AG10803 (cell line): ENCODE data around the gene RHEB.

Source experiments
- DNase-seq: peaks from one replicate; pipeline ENCODE4 v3.0.0; 2010; ENCODE audit warnings: low read depth
- H3K4me3 ChIP-seq: 2 replicates; pipeline ENCODE4 v1.5.1; 2011; ENCODE audit warnings: mild to moderate bottlenecking, low read length, control low read depth
- CTCF ChIP-seq: conservative IDR thresholded peaks from 2 replicates; pipeline ENCODE4 v1.5.1; 2011; ENCODE audit warnings: mild to moderate bottlenecking, low read length, control low read depth, inconsistent platforms

The RHEB gene

GRCh38 chr7:151482883-151483710 lies 36.6 kb downstream of the RHEB start:
- DNase-seq, result no peak
- no peak overlapping the region for H3K4me3 ChIP-seq
- no peak for TF ChIP-seq CTCF

DNA sequence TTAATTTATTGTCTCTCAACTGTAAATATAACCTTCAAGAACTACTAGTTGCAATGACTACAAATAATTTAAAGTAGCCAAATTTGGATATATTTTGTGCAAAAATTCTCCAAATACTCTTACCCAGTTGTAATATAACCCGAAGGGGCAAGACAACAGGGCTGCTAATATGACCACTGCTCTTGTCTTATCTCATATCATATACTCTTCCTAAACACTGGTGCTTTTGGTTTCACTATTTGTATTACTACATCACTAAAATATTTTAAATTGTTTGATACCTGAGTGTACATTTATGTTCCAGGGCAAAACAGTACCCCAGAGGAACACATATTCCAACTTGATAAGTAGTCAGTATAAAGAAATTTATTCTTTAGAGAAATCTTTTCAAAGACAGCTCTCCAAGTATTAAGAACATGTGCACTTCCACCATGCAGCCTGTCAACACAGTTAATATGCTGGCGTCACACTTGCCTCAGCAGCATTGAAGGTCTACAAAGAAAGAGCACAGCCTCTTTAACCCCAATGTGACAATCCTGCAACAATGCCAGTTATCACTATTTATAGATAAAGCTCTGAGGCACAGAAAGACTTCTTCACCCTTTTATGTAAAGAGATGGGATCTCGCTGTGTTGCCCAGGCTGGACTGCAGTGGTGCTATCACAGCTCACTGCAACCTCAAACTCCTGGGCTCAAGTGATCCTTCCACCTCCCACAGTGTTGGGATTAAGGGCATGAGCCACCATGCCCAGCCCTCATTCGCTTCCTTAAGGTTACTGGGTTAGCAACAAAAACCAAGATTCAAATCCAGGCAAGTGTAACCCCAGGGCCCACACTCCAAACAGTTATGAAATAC lies 37.8 kb downstream of the RHEB start:
- H3K4me3 ChIP-seq, result no peak overlapping the region
- DNase-seq, result no peak
- TF ChIP-seq CTCF, result no peak

DNA sequence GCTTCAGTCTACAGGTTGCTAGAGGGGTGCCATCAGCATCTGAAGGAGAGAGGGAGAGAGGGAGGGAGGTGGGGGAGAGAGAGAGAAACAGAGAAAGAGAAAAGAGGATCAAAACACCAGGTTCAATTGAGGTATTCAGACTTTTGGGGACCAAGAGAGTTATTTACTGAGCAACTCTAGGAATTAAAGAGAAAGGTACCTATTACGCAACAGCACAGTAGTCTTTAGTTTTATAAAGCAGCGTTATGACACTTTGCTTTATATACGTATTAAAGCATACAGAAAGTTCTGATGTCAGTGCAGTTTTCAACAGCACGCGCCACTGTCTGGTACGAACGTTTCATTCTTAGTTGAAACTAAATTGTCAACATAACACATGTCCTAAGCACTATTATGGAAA lies 41.8 kb downstream of the RHEB start:
- no peak for TF ChIP-seq CTCF
- no peak for DNase-seq
- H3K4me3 ChIP-seq, result no peak overlapping the region

DNA sequence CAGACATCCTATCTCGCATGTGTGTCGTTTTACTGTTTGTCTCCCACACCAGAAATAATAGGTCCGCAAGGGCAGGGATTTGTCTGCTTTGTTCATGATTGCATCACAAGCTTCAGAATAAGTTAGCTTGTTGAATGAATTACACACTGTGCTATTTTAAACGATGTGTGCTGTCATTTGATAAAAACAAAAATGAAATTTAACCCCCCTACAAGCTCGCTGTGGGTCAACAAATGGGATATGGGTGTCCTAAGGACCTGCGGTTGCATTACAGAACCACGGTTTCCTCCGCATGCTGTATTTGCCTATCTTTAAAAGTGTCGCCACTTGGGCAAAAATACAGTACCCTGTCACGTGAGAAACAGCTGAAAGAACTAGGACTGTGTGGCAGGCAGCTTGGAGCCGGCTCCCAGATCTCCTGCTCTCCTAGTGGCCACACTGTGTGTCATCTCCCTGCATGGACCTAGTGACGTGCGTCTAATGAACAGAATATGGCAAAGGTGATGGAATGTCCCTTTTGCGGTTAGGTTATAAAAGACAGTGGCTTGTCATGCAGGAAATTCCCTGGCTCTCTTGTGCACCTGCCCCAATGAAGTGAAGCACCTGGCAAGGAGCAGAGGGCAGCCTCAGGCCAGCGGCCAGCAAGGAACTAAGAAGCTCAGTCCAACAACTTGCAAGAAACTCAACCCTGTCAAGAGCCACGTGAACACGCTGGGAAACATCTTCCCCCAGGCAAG lies 46.9 kb downstream of the RHEB start:
- no peak for DNase-seq
- no peak for TF ChIP-seq CTCF
- H3K4me3 ChIP-seq, result no peak overlapping the region

GRCh38 chr7:151470711-151471110 lies 49.0 kb downstream of the RHEB start:
- TF ChIP-seq CTCF, result no peak
- DNase-seq, result no peak
- H3K4me3 ChIP-seq, result no peak overlapping the region

GRCh38 chr7:151469281-151469680 lies 50.4 kb downstream of the RHEB start:
- no peak for DNase-seq
- no peak for TF ChIP-seq CTCF
- no peak overlapping the region for H3K4me3 ChIP-seq
